ENCODE results near the gene TNFRSF19.

The TNFRSF19 gene

DNA sequence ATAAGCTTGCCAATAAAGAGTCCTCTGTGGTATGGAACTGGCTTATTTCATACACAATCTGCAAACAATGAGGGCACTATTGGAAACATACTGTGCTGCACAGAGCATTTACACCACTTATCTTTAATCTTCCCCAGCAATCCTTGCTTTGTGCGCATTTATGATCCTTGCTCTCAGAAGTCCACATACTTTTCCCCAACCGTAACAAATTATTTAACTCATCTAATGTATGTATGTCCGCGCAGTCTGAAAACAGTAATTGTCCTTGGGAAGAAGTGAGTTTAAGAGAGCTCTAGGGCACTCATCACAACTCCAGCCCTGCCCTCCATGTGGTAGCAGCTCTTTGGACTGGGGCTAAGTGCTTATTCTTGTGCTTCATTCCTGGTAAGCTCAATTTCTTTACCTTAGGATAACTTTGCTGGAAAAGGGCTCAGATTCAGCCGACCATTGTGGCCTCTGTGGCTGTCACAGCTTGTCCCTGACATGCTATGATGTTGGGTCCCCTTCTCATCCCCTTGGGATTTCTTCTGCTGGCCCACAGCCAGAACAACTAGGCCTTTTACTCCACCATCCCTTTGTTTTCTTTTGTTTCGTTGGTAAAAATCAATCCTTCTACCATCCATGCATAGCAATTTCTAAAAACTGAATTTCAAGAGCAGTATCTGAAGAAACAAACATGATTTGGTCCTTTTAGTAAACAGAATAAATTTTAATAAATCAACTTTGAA, 152.7 kb downstream of the TNFRSF19 start:
- no peak overlapping the region for H3K4me3 ChIP-seq (replicated peaks in 1 of 2; ENCODE audit: low read depth in 2 of 2, low read length in 2 of 2)
- TF ChIP-seq, protein P1, sequence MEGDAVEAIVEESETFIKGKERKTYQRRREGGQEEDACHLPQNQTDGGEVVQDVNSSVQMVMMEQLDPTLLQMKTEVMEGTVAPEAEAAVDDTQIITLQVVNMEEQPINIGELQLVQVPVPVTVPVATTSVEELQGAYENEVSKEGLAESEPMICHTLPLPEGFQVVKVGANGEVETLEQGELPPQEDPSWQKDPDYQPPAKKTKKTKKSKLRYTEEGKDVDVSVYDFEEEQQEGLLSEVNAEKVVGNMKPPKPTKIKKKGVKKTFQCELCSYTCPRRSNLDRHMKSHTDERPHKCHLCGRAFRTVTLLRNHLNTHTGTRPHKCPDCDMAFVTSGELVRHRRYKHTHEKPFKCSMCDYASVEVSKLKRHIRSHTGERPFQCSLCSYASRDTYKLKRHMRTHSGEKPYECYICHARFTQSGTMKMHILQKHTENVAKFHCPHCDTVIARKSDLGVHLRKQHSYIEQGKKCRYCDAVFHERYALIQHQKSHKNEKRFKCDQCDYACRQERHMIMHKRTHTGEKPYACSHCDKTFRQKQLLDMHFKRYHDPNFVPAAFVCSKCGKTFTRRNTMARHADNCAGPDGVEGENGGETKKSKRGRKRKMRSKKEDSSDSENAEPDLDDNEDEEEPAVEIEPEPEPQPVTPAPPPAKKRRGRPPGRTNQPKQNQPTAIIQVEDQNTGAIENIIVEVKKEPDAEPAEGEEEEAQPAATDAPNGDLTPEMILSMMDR (IDR thresholded peaks at IDR 0.05; ENCODE audit: low read depth, low read length): no peak
- no peak for DNase-seq (ENCODE audit: low read depth in 2 of 2)

DNA sequence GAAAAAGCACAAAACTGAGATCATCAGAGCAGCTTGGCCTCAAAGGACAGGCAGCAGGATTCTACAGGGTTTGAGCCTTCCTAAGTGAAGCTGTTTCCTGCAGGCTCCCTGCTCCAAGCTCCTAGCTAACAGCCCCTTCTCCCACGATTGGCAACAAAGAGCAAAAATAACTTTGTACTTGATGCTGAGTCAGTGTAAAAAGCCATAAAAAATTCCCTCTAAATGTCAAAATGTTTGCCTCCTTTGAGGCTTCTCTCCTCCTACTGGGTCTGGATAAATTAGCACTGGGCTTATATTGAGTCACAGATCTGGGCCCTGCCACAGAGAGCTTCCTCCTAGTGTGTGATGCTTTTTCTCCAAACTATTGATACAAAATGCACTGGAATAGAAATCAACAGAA, 153.3 kb downstream of the TNFRSF19 start:
- TF ChIP-seq, protein P1 (IDR thresholded peaks at IDR 0.05; ENCODE audit: low read depth, low read length): no peak
- no peak overlapping the region for H3K4me3 ChIP-seq (replicated peaks in 1 of 2; ENCODE audit: low read depth in 2 of 2, low read length in 2 of 2)
- DNase-seq (ENCODE audit: low read depth in 2 of 2): peak; percentile 48 to 63

DNA sequence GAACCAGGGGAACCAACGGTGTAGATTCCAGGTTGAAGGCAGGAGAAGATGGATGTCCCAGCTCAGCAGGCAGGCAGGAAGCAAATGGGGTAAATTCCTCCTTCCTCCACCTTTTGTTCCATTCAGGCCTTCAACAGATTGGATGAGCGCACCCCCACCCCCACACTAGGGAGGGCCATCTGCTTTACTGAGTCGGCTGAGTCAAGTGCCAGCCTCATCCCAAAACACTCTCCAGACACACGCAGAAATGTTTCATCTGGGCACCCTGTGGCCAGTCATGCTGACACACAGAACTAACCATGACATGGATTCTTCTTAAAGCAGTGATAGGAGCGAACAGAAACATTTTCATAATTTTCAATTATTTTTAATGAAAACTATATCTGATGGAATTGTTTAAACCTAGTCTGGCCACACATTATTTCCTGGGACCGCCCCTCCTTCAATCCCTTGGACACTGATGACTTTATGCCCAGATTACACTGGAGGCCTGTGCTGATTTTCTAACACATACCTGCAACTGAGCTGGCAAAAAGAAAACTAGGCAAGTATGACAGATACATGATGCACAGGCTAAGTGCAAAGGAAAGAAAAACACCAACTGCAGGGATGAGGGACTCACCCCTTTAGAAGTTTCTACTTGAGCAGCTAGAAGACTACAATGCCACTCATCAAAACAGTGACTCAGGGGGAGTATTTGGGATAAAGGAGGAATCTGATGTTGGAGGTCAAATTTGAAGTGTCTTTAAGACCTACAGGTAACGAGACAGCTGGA, 154.2 kb downstream of the TNFRSF19 start:
- TF ChIP-seq, protein P1 (IDR thresholded peaks at IDR 0.05; ENCODE audit: low read depth, low read length): no peak
- DNase-seq (ENCODE audit: low read depth in 2 of 2): peak in 1 of 2 donors; percentile 71
- H3K4me3 ChIP-seq (replicated peaks in 1 of 2; ENCODE audit: low read depth in 2 of 2, low read length in 2 of 2): no peak overlapping the region
